GM13976 (cell line): Measurements from ENCODE around the gene FRMD4A.
"Not testable (repeated sequence)": the region's sequence is repeated elsewhere in the genome, so short reads cannot be mapped to it uniquely, and the experiment has no call there.

ENCODE experiments used
- DNase-seq: peaks from one replicate; pipeline ENCODE4 v3.0.0; 2012; ENCODE audit warnings: low spot score
- in situ Hi-C: fragments of 300-500 bp; cut with MboI; formaldehyde crosslinking; loops from one replicate; pipeline ENCODE4 v1.12.0; 2022; ENCODE audit warnings: low sequenced_read_pairs, mixed read lengths, inconsistent platforms; ENCODE audit not compliant: unreplicated experiment
- TF ChIP-seq, protein P1 (sequence below): IDR thresholded peaks from 2 replicates; pipeline ENCODE4 v1.5.1; 2012; ENCODE audit warnings: borderline replicate concordance, mild to moderate bottlenecking; ENCODE audit not compliant: insufficient read depth; ENCODE audit errors: extremely low read depth, missing control alignments, control extremely low read depth

FRMD4A gene

DNA sequence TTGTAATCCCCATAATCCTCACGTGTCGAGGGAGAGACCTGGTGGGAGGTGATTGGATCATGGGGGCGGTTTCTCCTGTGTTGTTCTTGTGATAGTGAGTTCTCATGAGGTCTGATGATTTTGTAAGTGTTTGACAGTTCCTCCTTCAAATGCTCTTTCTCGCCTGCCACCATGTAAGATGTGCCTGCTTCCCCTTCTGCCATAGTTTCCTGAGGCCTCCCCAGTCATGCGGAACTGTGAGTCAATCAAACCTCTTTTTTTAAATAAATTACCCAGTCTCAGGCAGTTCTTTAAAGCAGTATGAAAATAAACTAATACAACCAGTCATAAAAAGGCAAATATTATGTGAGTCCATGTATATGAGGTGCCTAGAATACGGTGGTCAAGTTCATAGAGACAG, 87.5 kb downstream of the FRMD4A start:
- TF ChIP-seq, protein P1, sequence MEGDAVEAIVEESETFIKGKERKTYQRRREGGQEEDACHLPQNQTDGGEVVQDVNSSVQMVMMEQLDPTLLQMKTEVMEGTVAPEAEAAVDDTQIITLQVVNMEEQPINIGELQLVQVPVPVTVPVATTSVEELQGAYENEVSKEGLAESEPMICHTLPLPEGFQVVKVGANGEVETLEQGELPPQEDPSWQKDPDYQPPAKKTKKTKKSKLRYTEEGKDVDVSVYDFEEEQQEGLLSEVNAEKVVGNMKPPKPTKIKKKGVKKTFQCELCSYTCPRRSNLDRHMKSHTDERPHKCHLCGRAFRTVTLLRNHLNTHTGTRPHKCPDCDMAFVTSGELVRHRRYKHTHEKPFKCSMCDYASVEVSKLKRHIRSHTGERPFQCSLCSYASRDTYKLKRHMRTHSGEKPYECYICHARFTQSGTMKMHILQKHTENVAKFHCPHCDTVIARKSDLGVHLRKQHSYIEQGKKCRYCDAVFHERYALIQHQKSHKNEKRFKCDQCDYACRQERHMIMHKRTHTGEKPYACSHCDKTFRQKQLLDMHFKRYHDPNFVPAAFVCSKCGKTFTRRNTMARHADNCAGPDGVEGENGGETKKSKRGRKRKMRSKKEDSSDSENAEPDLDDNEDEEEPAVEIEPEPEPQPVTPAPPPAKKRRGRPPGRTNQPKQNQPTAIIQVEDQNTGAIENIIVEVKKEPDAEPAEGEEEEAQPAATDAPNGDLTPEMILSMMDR: no peak
- in situ Hi-C loops: no loop called here
- DNase-seq: no peak

DNA sequence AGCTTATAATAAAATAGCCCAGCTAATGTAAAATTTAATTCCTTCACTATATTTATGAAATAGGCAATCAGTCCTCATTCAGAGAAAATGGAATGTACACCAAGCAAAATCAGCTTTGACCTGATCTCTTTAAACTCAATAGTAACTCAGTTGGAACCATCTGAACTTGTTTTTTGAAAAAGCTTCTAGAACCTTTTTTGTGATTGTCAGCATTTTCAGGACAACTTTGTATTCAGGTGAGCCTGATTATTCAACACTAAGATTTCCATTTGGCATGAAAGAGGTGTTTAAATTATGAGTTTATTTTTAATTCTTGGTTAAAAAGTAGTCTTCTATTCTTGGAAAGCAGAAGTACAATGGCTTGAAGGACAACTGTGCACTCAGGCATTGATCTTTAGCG, 89.5 kb downstream of the FRMD4A start:
- in situ Hi-C loops: no loop called here
- no peak for DNase-seq
- TF ChIP-seq, protein P1: no peak

DNA sequence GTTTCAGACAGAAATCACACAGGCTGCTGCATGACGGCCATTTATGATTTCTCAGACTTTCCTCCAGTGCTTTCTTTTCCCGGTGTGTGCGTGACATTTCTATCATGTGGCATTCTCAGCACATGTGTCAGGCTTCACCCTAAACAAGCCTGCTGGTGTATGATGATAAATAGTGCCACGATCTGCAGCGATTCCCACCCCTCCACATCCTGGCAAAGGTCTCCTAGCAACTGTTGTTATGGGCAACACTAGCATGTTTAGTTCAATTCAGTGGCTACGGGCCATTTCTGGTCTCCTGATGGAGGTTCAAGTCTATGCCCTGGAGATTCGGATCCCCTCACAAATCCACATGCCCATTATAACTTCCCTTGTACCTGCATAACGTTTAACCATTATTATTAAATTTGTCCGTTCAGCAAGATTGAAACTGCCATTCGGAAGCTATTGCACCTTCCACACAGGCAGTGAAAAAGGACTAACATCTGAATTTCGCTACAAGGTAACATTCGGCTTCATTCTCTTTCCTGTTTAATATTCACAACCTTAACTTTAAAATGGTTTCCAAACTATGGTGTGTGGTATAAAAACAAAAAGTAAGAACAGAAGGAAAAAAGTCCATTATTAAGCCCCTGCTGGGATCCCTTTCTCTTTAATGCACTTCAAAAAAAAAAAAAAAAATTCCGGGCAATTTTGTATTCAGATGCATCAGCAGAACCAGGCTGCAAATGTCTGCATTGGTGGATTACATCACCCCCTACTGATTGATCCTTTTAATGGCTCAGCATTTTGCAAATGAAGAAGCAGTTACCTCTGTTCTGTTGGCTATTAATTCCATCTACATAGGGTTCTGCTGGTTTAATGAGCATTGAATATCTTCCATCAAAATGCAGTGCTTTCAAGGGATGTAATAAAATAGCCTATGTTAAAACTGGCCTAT, 90.2 kb downstream of the FRMD4A start:
- TF ChIP-seq, protein P1: no peak
- in situ Hi-C loops: no loop called here
- no peak for DNase-seq

DNA sequence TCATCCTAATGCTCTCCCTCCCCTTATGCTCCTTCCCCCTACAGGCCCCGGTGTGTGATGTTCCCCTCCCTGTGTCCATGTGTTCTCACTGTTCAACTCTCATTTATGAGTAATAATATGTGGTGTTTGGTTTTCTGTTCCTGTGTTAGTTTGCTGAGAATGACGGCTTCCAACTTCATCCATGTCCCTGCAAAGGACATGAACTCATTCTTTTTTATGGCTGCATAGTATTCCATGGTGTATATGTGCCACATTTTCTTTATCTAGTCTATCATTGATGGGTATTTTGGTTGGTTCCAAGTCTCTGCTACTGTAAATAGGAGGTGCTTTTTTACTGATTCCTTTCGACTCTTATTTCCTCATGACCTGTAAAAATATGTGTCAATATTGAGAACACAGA, 92.1 kb downstream of the FRMD4A start:
- in situ Hi-C loops, DNase-seq: not testable (repeated sequence)

DNA sequence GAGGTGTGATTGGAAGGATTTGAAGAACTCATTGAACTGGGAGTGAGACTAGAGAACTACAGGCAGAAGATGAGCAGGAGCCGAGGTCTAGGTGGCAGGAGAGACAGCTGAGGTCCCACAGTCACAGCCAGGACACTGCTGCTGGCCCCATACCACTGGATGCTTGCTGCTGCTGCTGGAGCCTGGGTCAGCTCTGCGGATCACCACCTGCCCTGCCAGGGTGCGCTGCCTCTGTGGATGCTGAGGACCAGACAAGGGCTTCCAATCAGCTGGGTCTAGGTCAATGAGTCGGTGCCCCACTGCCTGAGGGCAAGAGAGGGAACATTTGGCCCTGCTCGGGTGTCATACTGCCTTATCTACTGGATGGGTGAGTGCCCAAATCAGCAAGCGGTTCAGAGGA, 94.4 kb downstream of the FRMD4A start:
- in situ Hi-C loops: no loop called here
- TF ChIP-seq, protein P1: no peak
- DNase-seq: no peak

DNA sequence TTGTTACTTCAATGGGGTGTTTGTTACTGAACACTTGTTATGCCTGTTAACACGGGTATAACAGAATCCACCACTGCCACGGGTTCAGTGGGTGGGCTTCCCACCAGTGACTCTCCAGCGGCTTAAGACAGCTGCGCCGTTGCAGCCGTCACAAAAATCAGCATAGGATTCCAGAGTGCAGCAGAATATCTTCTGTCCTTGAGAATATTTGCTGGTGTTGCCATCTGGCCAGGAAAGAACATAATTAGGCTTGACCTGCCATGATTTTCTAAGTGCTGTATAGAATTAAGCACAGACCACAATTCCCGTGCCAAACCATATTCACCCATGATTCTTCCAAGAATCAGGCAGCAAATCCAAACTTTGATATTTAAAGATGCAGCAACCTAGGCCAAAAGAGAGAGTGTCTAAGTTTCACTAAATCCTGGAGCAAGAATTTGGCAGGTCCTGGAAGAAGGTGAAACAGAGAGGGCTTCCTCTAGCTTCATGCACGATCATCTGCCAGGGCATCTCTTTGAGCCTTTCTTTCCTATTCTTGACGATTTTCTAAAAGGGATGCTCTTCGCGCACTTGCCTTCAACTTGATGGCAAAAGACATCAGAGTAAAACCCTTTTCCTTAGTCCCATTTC, 95.0 kb downstream of the FRMD4A start:
- in situ Hi-C loops: no loop called here
- no peak for DNase-seq
- TF ChIP-seq, protein P1: no peak

DNA sequence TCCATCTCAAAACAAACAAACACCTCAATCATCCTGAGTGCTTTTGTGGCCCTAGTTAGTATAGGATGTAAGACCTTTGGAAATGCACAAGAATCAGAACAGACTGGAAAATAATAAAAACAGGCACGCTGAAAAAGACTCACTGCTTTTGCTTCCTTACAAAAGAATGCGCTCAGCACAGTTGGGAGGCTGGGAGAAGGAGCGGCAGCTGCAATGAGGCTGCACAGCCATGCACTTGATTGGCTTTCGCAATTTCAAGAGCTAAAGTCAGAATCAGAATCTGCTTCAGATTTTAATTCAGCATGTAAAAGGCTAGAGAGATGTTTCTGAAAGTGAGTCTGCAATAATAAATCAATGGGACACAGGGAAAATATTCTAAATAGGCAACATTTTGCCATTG, 97.2 kb downstream of the FRMD4A start:
- no peak for DNase-seq
- in situ Hi-C loops: no loop called here
- TF ChIP-seq, protein P1: no peak

DNA sequence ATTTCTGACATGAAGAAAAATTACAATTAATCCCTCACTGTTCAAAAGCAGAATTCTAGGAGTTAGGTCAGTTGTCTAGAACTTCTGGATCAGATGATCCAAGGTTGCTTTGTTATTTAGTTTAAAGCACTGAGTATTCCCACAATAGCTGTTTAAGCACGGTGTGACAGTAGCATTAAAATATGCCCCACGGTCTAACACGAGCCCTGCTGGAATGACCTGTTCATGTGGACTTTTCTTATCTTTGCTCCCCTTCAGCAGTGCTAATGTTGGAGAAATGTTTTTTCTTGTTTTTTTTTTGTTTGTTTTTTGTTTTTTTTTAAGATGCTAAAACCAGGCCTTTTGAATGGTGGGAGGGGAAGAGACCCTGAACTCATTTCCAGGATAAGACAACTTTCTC, 101.9 kb downstream of the FRMD4A start:
- in situ Hi-C loops, DNase-seq: not testable (repeated sequence)
